Esophagus mucosa (tissue), 1 donor: ENCODE measurements around the gene AQP2. TPM values are rescaled to one million over a fixed set of nuclear protein-coding genes. Genes with fewer than 3 reads are reported as not detected.
"Not testable (repeated sequence)": the region's sequence is repeated elsewhere in the genome, so short reads cannot be mapped to it uniquely, and the experiment has no call there.

Experiments used
- ATAC-seq: fragments of 200-7000 bp; cut with Tn5 transposase; one replicate; pipeline ENCODE4 v1.9.1; 2020
- total RNA-seq: library from RNA; stranded (reverse); gene quantifications from one replicate; pipeline ENCODE4 v1.2.4, GENCODE V29; 2023
- donor health status: DM: yes; HTN: yes; CAD: no.

Gene AQP2
- total RNA-seq, 1 donor from 2014 or later: not detected

GRCh38 chr12:49971141-49971540, 20.6 kb downstream of the AQP2 start:
- peak; percentile 23 for ATAC-seq

- no peak for ATAC-seq
These were observed 21.6 kb downstream of the AQP2 start for GRCh38 chr12:49972129-49972528.

- ATAC-seq: no peak
These were observed 22.3 kb downstream of the AQP2 start, which contains the start of gene AQP6 for GRCh38 chr12:49972641-49973360. Gene AQP6 (plus strand): TSS chr12:49972947. CDS start chr12:49973174, 227 bp downstream.

DNA sequence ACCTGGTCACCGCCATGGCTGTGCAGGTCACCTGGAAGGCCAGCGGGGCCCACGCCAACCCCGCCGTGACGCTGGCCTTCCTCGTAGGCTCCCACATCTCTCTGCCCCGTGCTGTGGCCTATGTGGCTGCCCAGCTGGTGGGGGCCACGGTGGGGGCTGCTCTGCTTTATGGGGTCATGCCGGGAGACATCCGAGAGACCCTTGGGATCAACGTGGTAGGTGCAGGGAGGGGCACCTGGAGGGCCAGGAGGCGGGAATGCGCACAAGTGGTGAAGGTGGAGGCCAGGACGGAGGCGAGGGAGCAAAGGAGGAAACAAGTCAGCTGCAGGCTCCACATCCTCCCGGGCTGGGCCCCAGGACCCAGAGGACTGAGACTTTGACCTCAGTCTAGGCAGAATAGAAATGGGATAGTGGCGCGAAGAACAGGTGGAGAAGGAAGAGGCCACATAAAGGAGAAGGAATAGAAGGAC, 22.9 kb downstream of the AQP2 start:
- ATAC-seq: no peak

GRCh38 chr12:49974231-49974675, 23.7 kb downstream of the AQP2 start:
- no peak for ATAC-seq

DNA sequence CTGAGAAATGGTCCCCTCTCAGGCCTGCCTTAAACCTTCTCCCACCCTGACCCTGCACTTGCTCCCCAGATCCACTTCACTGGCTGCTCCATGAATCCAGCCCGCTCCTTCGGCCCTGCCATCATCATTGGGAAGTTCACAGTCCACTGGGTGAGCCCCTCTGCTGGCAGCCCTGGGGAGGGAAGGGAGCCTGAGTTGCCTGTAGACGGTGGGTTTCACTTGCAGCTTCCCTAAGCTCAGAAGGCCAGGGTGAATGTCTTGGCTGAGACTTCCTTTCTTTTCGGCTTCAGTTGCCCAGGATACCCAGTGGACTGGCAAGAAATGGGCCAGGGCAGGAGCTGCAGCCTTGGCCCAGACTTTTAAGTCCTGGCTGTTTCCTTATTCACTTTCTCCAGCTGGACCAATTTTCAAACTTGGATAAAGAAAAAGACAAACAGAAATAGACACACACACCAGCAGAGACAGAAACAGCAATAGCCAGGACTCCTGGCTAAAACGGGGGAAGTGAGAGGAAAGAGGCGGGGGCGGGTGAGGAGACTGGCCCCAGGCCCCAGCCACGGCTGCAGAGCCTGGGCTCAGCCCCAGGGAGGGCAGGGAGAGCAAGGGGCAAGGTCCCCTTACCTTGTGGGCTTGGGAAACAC, 24.3 kb downstream of the AQP2 start:
- no peak for ATAC-seq

DNA sequence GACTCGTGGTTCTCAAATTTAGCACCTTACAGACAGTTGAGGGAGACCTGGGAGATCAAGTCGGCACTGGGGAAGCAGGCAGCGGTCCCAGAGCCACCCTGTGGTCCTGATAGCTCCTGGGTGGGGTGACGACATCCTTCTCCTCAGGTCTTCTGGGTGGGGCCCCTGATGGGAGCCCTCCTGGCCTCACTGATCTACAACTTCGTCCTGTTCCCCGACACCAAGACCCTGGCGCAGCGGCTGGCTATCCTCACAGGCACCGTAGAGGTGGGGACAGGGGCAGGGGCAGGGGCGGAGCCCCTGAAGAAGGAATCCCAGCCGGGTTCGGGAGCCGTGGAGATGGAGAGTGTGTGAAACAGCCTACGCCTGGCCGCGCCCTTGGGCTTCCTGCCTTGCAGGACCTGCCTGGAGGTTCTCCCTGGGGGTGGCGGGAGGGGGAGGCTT, 24.8 kb downstream of the AQP2 start:
- no peak for ATAC-seq

GRCh38 chr12:49976557-49976956, 26.0 kb downstream of the AQP2 start:
- ATAC-seq: no peak

DNA sequence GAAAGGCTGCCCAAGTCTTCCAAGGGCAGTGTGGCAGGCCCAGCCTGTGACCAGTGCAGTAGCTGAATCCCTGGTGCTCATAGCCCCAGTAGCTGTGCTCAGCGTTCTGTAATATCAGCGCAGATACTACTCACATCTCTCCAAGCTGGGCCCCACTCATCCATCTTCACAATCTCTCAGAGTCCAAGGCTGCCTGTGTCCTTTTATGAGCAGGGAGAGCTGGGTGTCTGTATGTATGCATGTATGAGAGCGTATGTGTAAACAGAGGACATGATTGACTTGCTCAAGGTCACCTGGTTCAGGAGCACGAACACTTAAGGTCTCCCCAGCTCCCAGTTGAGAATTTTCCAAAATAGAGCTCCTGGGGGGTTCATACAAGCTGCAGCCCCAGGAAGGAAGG, 27.6 kb downstream of the AQP2 start:
- ATAC-seq: no peak

- no peak for ATAC-seq
These were observed 28.6 kb downstream of the AQP2 start for GRCh38 chr12:49979016-49979586.

GRCh38 chr12:49979791-49980190, 29.3 kb downstream of the AQP2 start:
- ATAC-seq: no peak

GRCh38 chr12:49980501-49981349, 30.2 kb downstream of the AQP2 start:
- no peak for ATAC-seq

DNA sequence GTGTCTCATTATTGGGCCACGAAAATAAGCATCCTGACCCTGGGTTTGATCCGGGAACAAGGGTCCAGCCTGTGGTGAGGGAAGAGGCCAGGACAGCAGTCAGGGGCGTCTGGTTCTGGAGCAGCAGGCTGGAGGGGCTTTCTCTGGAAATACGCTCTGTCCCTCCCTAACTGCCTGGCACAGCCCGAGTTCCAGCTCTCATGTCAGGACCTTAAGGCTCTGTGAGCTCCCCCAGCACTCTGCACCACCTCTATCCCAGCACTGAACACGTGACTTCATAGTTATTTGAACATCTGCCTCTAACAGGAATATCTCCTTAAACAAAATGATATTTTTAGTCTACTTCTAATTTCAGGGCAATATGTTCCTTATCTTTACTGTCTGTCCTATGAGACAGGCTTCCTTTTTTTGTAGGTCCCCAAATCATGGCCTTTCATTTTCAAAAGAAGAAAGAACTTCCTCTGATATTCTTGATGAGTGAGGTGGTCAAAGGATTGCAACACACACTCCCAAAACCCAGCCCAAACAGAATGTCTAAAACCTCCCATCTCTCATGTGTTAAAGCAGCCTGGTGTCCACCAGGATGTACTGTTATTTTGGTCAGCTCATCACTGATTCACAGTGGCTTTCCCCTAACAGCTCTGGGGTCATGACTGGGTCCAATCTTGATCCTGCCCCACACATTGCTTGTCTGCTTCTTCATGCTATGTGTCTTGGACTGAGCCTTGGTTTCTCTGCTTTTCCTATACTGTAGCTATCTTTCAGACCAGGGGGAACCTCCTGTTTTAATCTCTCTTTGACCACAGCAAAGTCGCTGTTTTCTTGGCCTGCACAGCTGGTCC, 31.9 kb downstream of the AQP2 start:
- ATAC-seq: no peak

- peak; percentile 55 for ATAC-seq
These were observed 33.4 kb downstream of the AQP2 start for GRCh38 chr12:49983892-49984291.

GRCh38 chr12:49984476-49985359, 34.2 kb downstream of the AQP2 start:
- no peak for ATAC-seq

GRCh38 chr12:49985981-49986380, 35.4 kb downstream of the AQP2 start:
- ATAC-seq: no peak

GRCh38 chr12:49986476-49986875, 35.9 kb downstream of the AQP2 start:
- not testable (repeated sequence) for ATAC-seq

GRCh38 chr12:49987625-49988303, 37.2 kb downstream of the AQP2 start:
- no peak for ATAC-seq

DNA sequence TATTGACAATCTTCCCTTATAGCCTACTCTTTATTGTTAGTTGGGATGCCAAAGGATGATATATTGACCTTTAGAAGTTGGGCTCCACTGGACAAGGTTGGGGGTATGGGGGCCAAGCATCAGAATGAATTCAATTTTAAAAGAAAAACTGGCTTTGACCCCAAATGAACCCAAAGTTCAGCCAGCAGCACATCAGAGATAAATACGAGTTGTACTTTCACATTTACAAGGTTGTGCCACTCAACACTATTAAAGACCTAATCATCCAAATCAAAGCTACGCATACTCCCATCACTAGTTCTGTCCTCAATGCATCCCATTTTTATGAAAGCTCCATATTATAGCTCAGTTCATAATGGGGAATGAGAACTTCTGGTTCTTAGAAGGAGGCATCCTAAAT, 38.9 kb downstream of the AQP2 start:
- ATAC-seq: not testable (repeated sequence)

DNA sequence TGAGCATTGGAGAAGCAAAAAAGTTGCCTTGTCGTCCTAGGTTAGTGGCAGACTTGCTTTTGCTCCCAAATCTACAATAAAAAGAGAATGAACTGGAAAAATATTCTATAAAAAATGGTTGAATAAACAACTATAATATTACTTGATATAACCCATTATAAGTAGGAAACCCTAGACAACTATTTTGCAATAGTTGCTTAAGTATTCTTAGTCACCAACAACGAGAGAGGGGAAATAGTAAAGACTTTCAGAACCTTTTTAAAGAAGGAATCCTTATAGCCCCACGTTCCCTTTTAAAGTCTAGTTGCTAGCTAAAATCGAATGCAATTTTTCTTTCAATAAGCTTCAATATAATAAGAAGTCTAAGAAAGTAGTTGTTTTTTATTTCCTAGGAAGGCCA, 39.7 kb downstream of the AQP2 start:
- no peak for ATAC-seq
